Endothelial cell (in vitro differentiated cells): ENCODE data around the gene CEBPB. TPM values are rescaled to one million over a fixed set of nuclear protein-coding genes. Genes with fewer than 3 reads are reported as not detected.
A peak's percentile ranks its signal among the peaks of the same experiment; 100 is the strongest.

Source experiments
- DNase-seq: peaks from one replicate; pipeline ENCODE4 v3.0.0; 2021; ENCODE audit warnings: low spot score
- H3K27ac Mint-ChIP-seq: one replicate; pipeline ENCODE4 v1.8.0; 2021; ENCODE audit warnings: mixed read lengths, inconsistent platforms; ENCODE audit not compliant: unreplicated experiment
- H3K27me3 Mint-ChIP-seq: one replicate; pipeline ENCODE4 v1.8.0; 2021; ENCODE audit warnings: mild to moderate bottlenecking, moderate library complexity, mixed read lengths, inconsistent platforms; ENCODE audit not compliant: unreplicated experiment
- H3K36me3 Mint-ChIP-seq: one replicate; pipeline ENCODE4 v1.8.0; 2021; ENCODE audit warnings: mild to moderate bottlenecking, low read depth, mixed read lengths, inconsistent platforms; ENCODE audit not compliant: unreplicated experiment
- H3K4me1 Mint-ChIP-seq: one replicate; pipeline ENCODE4 v1.8.0; 2021; ENCODE audit warnings: mild to moderate bottlenecking, mixed read lengths, inconsistent platforms; ENCODE audit not compliant: unreplicated experiment
- H3K4me3 Mint-ChIP-seq: one replicate; pipeline ENCODE4 v1.8.0; 2021; ENCODE audit warnings: mild to moderate bottlenecking, mixed read lengths, inconsistent platforms; ENCODE audit not compliant: unreplicated experiment
- H3K9me3 Mint-ChIP-seq: one replicate; pipeline ENCODE4 v1.8.0; 2021; ENCODE audit warnings: mixed read lengths, inconsistent platforms; ENCODE audit not compliant: unreplicated experiment
- CTCF ChIP-seq: fragments of 200-600 bp; sonication (generic); IDR thresholded peaks from one replicate; pipeline ENCODE4 v1.5.0; 2021; ENCODE audit warnings: antibody characterized with exemption; ENCODE audit not compliant: unreplicated experiment
- total RNA-seq: library from RNA; stranded (reverse); fragmentation: NEBNext Ultra II Directional; extraction: Animal tissue kit (Norgen Biotek cat#: 25700); gene quantifications from one replicate; pipeline ENCODE4 v1.2.1, GENCODE V29; 2021; ENCODE audit not compliant: unreplicated experiment

The CEBPB gene
- total RNA-seq, 1 donor from 2014 or later = 28.1 TPM

GRCh38 chr20:50193836-50194421, 3.3 kb downstream of the CEBPB start:
- no peaks in the 10 kb centered on the region for H3K9me3 Mint-ChIP-seq
- no peak overlapping the region for H3K27ac Mint-ChIP-seq
- H3K27me3 Mint-ChIP-seq = no peaks in the 10 kb centered on the region
- TF ChIP-seq CTCF = no peak
- peak overlapping the region; percentile 92 for H3K4me3 Mint-ChIP-seq
- DNase-seq = no peak
- peaks cover 4% of the 10 kb centered on the region for H3K36me3 Mint-ChIP-seq
- H3K4me1 Mint-ChIP-seq = peaks cover 23% of the 10 kb centered on the region

- no peak overlapping the region for H3K4me3 Mint-ChIP-seq
- no peaks in the 10 kb centered on the region for H3K9me3 Mint-ChIP-seq
- H3K4me1 Mint-ChIP-seq = peaks cover 23% of the 10 kb centered on the region
- TF ChIP-seq CTCF = no peak
- H3K36me3 Mint-ChIP-seq = peaks cover 4% of the 10 kb centered on the region
- H3K27me3 Mint-ChIP-seq = no peaks in the 10 kb centered on the region
- H3K27ac Mint-ChIP-seq = no peak overlapping the region
- no peak for DNase-seq
These were observed 3.8 kb downstream of the CEBPB start for GRCh38 chr20:50194422-50194830.

GRCh38 chr20:50194831-50195523, 4.3 kb downstream of the CEBPB start:
- Mint-ChIP-seq H3K36me3 (peaks cover 4% of the 10 kb centered on the region), H3K27ac (no peak overlapping the region), H3K27me3 (no peaks in the 10 kb centered on the region), H3K9me3 (no peaks in the 10 kb centered on the region), H3K4me1 (peaks cover 23% of the 10 kb centered on the region), H3K4me3 (no peak overlapping the region)
- no peak for DNase-seq
- TF ChIP-seq CTCF = no peak

GRCh38 chr20:50195524-50196120, 5.0 kb downstream of the CEBPB start:
- DNase-seq = no peak
- peaks cover 4% of the 10 kb centered on the region for H3K36me3 Mint-ChIP-seq
- H3K9me3 Mint-ChIP-seq = no peaks in the 10 kb centered on the region
- H3K27me3 Mint-ChIP-seq = no peaks in the 10 kb centered on the region
- H3K27ac Mint-ChIP-seq = peak overlapping the region; percentile 72
- peaks cover 23% of the 10 kb centered on the region for H3K4me1 Mint-ChIP-seq
- no peak for TF ChIP-seq CTCF
- no peak overlapping the region for H3K4me3 Mint-ChIP-seq

- TF ChIP-seq CTCF = no peak
- H3K27me3 Mint-ChIP-seq = no peaks in the 10 kb centered on the region
- no peaks in the 10 kb centered on the region for H3K9me3 Mint-ChIP-seq
- peaks cover 23% of the 10 kb centered on the region for H3K4me1 Mint-ChIP-seq
- H3K4me3 Mint-ChIP-seq = no peak overlapping the region
- peak overlapping the region; percentile 72 for H3K27ac Mint-ChIP-seq
- peaks cover 4% of the 10 kb centered on the region for H3K36me3 Mint-ChIP-seq
- no peak for DNase-seq
These were observed 5.6 kb downstream of the CEBPB start for GRCh38 chr20:50196248-50196647.
